ENCODE results near the gene CACNA1I. TPM values are rescaled to one million over a fixed set of nuclear protein-coding genes. Genes with fewer than 3 reads are reported as not detected.
A peak's percentile ranks its signal among the peaks of the same experiment; 100 is the strongest.

CACNA1I gene
- total RNA-seq, 1 experiment from 2014 or later: 0.90 TPM

GRCh38 chr22:39674536-39674935, 104.0 kb downstream of the CACNA1I start:
- peak; percentile 36 for DNase-seq (ENCODE audit: low spot score)
- no peak overlapping the region for H3K27ac ChIP-seq (ENCODE audit: low read depth, low read length, poor library complexity, severe bottlenecking)
- CTCF ChIA-PET: no interaction called here
- TF ChIP-seq EZH2 (IDR thresholded peaks at IDR 0.05; ENCODE audit: borderline replicate concordance, low read depth, low read length, poor library complexity, severe bottlenecking) (no peak), CTCF (conservative IDR thresholded peaks at IDR 0.05; ENCODE audit: low read depth, low read length) (no peak)
- POLR2A ChIA-PET (ENCODE audit: low non-redundant PET): no interaction called here
- peaks cover 12% of the 10 kb centered on the region for H3K9me3 ChIP-seq (ENCODE audit: low read depth, low read length, poor library complexity, severe bottlenecking)
- no TSS peak for BruUV-seq (replicated peaks)
- H3K4me3 ChIP-seq (ENCODE audit: low read depth, low read length, poor library complexity, severe bottlenecking): no peak overlapping the region
- no peaks in the 10 kb centered on the region for H3K4me1 ChIP-seq (ENCODE audit: insufficient read depth, low read length, poor library complexity, severe bottlenecking)
- H3K27me3 ChIP-seq (replicated peaks; ENCODE audit: insufficient read depth, low read depth, low read length, poor library complexity): no peaks in the 10 kb centered on the region
- no peaks in the 10 kb centered on the region for H3K36me3 ChIP-seq (ENCODE audit: insufficient read depth, low read length, poor library complexity, severe bottlenecking)
- intact Hi-C loops (cut with micrococcal nuclease; ENCODE audit: unreplicated experiment): no loop called here

- CTCF ChIA-PET: no interaction called here
- BruUV-seq (replicated peaks): no TSS peak
Observed at GRCh38 chr22:39675947-39676346, 105.4 kb downstream of the CACNA1I start.

GRCh38 chr22:39677967-39678366, 107.4 kb downstream of the CACNA1I start:
- Histone ChIP-seq H3K27me3 (replicated peaks; ENCODE audit: insufficient read depth, low read depth, low read length, poor library complexity) (no peaks in the 10 kb centered on the region), H3K9me3 (ENCODE audit: low read depth, low read length, poor library complexity, severe bottlenecking) (no peaks in the 10 kb centered on the region), H3K4me3 (ENCODE audit: low read depth, low read length, poor library complexity, severe bottlenecking) (no peak overlapping the region), H3K27ac (ENCODE audit: low read depth, low read length, poor library complexity, severe bottlenecking) (no peak overlapping the region), H3K4me1 (ENCODE audit: insufficient read depth, low read length, poor library complexity, severe bottlenecking) (no peaks in the 10 kb centered on the region), H3K36me3 (ENCODE audit: insufficient read depth, low read length, poor library complexity, severe bottlenecking) (no peaks in the 10 kb centered on the region)
- intact Hi-C loops (cut with micrococcal nuclease; ENCODE audit: unreplicated experiment): no loop called here
- ChIA-PET POLR2A (ENCODE audit: low non-redundant PET) (no interaction called here), CTCF (no interaction called here)
- BruUV-seq (replicated peaks): no TSS peak
- TF ChIP-seq EZH2 (IDR thresholded peaks at IDR 0.05; ENCODE audit: borderline replicate concordance, low read depth, low read length, poor library complexity, severe bottlenecking): no peak
- TF ChIP-seq CTCF (conservative IDR thresholded peaks at IDR 0.05; ENCODE audit: low read depth, low read length): no peak
- DNase-seq (ENCODE audit: low spot score): no peak

More at GRCh38 chr22:39675947-39676346, 105.4 kb downstream of the CACNA1I start:
- TF ChIP-seq EZH2 (IDR thresholded peaks at IDR 0.05; ENCODE audit: borderline replicate concordance, low read depth, low read length, poor library complexity, severe bottlenecking) (no peak), CTCF (conservative IDR thresholded peaks at IDR 0.05; ENCODE audit: low read depth, low read length) (no peak)
- no peaks in the 10 kb centered on the region for H3K27me3 ChIP-seq (replicated peaks; ENCODE audit: insufficient read depth, low read depth, low read length, poor library complexity)
- no peaks in the 10 kb centered on the region for H3K4me1 ChIP-seq (ENCODE audit: insufficient read depth, low read length, poor library complexity, severe bottlenecking)
- H3K36me3 ChIP-seq (ENCODE audit: insufficient read depth, low read length, poor library complexity, severe bottlenecking): no peaks in the 10 kb centered on the region
- POLR2A ChIA-PET (ENCODE audit: low non-redundant PET): interaction anchor here (0.6 kb wide), 1 partner anchor 124 kb away, joined by 3 read pairs; no protein-coding TSS in a partner anchor
- no peak overlapping the region for H3K4me3 ChIP-seq (ENCODE audit: low read depth, low read length, poor library complexity, severe bottlenecking)
- no peak overlapping the region for H3K27ac ChIP-seq (ENCODE audit: low read depth, low read length, poor library complexity, severe bottlenecking)
- no peak for DNase-seq (ENCODE audit: low spot score)
- intact Hi-C loops (cut with micrococcal nuclease; ENCODE audit: unreplicated experiment): no loop called here
- H3K9me3 ChIP-seq (ENCODE audit: low read depth, low read length, poor library complexity, severe bottlenecking): peaks cover 12% of the 10 kb centered on the region
